Neural cell (in vitro differentiated cells): Measurements from ENCODE around the gene ALG6. TPM values are rescaled to one million over a fixed set of nuclear protein-coding genes. Genes with fewer than 3 reads are reported as not detected.

ENCODE experiments used
- H2AFZ ChIP-seq: fragments of 200-600, 300-800 bp; sonication (generic), shearing (Covaris generic); 2 replicates; pipeline ENCODE4 v1.6.0; 2014; ENCODE audit warnings: low read depth, mild to moderate bottlenecking, antibody characterized with exemption, low read length, moderate library complexity
- H3F3A ChIP-seq: fragments of 200-600 bp; shearing (Covaris generic); 2 replicates; pipeline ENCODE4 v1.6.1; 2016; ENCODE audit warnings: mild to moderate bottlenecking, moderate library complexity, mixed read lengths, antibody characterized with exemption, low read length; ENCODE audit not compliant: insufficient read depth, poor library complexity, severe bottlenecking
- H3K27ac ChIP-seq: fragments of 200-600, 300-800 bp; sonication (generic), shearing (Covaris generic); 2 replicates; pipeline ENCODE4 v1.5.1; 2014; ENCODE audit warnings: mild to moderate bottlenecking, low read length, moderate library complexity
- H3K27me3 ChIP-seq: fragments of 300-800, 200-600 bp; sonication (generic), shearing (Covaris generic); 2 replicates; pipeline ENCODE4 v1.6.0; 2014; ENCODE audit warnings: mild to moderate bottlenecking, low read depth, low read length, moderate library complexity; ENCODE audit not compliant: insufficient read depth
- H3K36me3 ChIP-seq: fragments of 300-800, 200-600 bp; sonication (generic), shearing (Covaris generic); 2 replicates; pipeline ENCODE4 v1.5.1; 2014; ENCODE audit warnings: mild to moderate bottlenecking, antibody characterized with exemption, low read length, moderate library complexity; ENCODE audit not compliant: insufficient read depth
- H3K4me2 ChIP-seq: fragments of 300-800, 200-600 bp; sonication (generic), shearing (Covaris generic); 2 replicates; pipeline ENCODE4 v1.6.0; 2014; ENCODE audit warnings: mild to moderate bottlenecking, low read length
- H3K4me3 ChIP-seq: fragments of 300-800, 200-600 bp; sonication (generic), shearing (Covaris generic); 2 replicates; pipeline ENCODE4 v1.5.1; 2014; ENCODE audit warnings: mild to moderate bottlenecking, low read length, moderate library complexity
- H3K79me2 ChIP-seq: fragments of 200-600 bp; shearing (Covaris generic); replicated peaks from 2 replicates; pipeline ENCODE4 v1.6.0; 2014; ENCODE audit warnings: mild to moderate bottlenecking, low read length, moderate library complexity; ENCODE audit not compliant: insufficient read depth
- H3K9ac ChIP-seq: fragments of 300-800, 200-600 bp; sonication (generic), shearing (Covaris generic); 2 replicates; pipeline ENCODE4 v1.6.1; 2016; ENCODE audit warnings: mild to moderate bottlenecking, low read length, mixed read lengths
- H3K9me2 ChIP-seq: fragments of 200-600 bp; shearing (Covaris generic); 2 replicates; pipeline ENCODE4 v1.6.1; 2016; ENCODE audit warnings: mild to moderate bottlenecking, low read length, mixed read lengths; ENCODE audit not compliant: insufficient read depth
- H3K9me3 ChIP-seq: fragments of 200-600, 300-800 bp; sonication (generic), shearing (Covaris generic); 2 replicates; pipeline ENCODE4 v1.6.1; 2016; ENCODE audit warnings: mild to moderate bottlenecking, mixed run types, low read length, moderate library complexity, mixed read lengths
- H4K20me1 ChIP-seq: fragments of 200-600 bp; shearing (Covaris generic); 2 replicates; pipeline ENCODE4 v1.6.1; 2016; ENCODE audit warnings: mild to moderate bottlenecking, mixed run types; ENCODE audit not compliant: insufficient read depth
- EP300 ChIP-seq: fragments of 450-650 bp; conservative IDR thresholded peaks from 2 replicates; pipeline ENCODE4 v1.6.1; 2014; ENCODE audit warnings: antibody characterized with exemption, mild to moderate bottlenecking, moderate library complexity; ENCODE audit not compliant: poor library complexity, severe bottlenecking
- EZH2 ChIP-seq: fragments of 200-600, 300-800 bp; shearing (Covaris generic), sonication (generic); IDR thresholded peaks from 2 replicates; pipeline ENCODE4 v1.6.1; 2014; ENCODE audit warnings: antibody characterized with exemption, low read length, borderline replicate concordance, mild to moderate bottlenecking; ENCODE audit not compliant: insufficient read depth, poor library complexity, severe bottlenecking
- MXI1 ChIP-seq: fragments of 450-650 bp; conservative IDR thresholded peaks from 2 replicates; pipeline ENCODE4 v1.6.1; 2014; ENCODE audit warnings: antibody characterized with exemption, mild to moderate bottlenecking; ENCODE audit not compliant: poor library complexity, severe bottlenecking
- POLR2AphosphoS5 ChIP-seq: IDR thresholded peaks from 2 replicates; pipeline ENCODE4 v1.6.1; 2012
- RAD21 ChIP-seq: fragments of 450-650 bp; conservative IDR thresholded peaks from 2 replicates; pipeline ENCODE4 v1.6.1; 2014; ENCODE audit warnings: antibody characterized with exemption, mild to moderate bottlenecking, moderate library complexity
- SMC3 ChIP-seq: fragments of 450-650 bp; conservative IDR thresholded peaks from 2 replicates; pipeline ENCODE4 v1.6.1; 2014; ENCODE audit warnings: antibody characterized with exemption, mild to moderate bottlenecking, moderate library complexity; ENCODE audit not compliant: poor library complexity
- TAF1 ChIP-seq: IDR thresholded peaks from 2 replicates; pipeline ENCODE4 v1.6.1; 2012; ENCODE audit warnings: low read depth
- polyA plus RNA-seq: library from polyadenylated mRNA; depleted of rRNA; stranded (reverse); fragments of >200 nt; gene quantifications from 2 replicates; pipeline ENCODE4 v1.2.3, GENCODE V29; 2014
- TF ChIP-seq, protein P1 (sequence below): IDR thresholded peaks from 2 replicates; pipeline ENCODE4 v1.6.1; 2012; ENCODE audit warnings: borderline replicate concordance
- TF ChIP-seq, protein P2 (sequence below): fragments of 450-650 bp; IDR thresholded peaks from 2 replicates; pipeline ENCODE4 v1.5.1; 2014; ENCODE audit warnings: antibody characterized with exemption, mild to moderate bottlenecking, moderate library complexity; ENCODE audit not compliant: poor library complexity, severe bottlenecking

Gene ALG6
- polyA plus RNA-seq, 1 donor from 2014 or later = 46.8 TPM

DNA sequence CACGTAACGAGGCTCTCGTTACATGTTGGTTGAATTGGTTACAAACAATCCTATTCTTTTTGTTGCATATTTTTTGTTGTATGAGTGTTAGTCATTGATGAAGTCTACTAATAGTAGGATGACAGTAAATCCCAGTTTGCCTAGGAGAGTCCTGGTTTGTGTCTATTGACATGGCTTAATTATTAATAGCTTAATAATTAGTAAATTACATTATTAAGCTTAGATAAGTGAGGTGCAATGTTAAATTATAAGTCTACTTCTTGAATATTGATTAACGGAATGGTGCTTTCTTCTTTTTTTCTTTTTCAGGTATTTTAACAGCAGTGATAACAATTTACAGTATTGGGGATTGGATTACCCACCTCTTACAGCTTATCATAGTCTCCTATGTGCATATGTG lies 34.5 kb downstream of the ALG6 start:
- no peak overlapping the region for H3K9ac ChIP-seq
- H2AFZ ChIP-seq = no peak overlapping the region
- no peaks in the 10 kb centered on the region for H3K79me2 ChIP-seq
- H4K20me1 ChIP-seq = no peaks in the 10 kb centered on the region
- H3K4me2 ChIP-seq = no peak overlapping the region
- no peaks in the 10 kb centered on the region for H3K27me3 ChIP-seq
- no peaks in the 10 kb centered on the region for H3F3A ChIP-seq
- H3K4me3 ChIP-seq = no peak overlapping the region
- TF ChIP-seq, protein P1, sequence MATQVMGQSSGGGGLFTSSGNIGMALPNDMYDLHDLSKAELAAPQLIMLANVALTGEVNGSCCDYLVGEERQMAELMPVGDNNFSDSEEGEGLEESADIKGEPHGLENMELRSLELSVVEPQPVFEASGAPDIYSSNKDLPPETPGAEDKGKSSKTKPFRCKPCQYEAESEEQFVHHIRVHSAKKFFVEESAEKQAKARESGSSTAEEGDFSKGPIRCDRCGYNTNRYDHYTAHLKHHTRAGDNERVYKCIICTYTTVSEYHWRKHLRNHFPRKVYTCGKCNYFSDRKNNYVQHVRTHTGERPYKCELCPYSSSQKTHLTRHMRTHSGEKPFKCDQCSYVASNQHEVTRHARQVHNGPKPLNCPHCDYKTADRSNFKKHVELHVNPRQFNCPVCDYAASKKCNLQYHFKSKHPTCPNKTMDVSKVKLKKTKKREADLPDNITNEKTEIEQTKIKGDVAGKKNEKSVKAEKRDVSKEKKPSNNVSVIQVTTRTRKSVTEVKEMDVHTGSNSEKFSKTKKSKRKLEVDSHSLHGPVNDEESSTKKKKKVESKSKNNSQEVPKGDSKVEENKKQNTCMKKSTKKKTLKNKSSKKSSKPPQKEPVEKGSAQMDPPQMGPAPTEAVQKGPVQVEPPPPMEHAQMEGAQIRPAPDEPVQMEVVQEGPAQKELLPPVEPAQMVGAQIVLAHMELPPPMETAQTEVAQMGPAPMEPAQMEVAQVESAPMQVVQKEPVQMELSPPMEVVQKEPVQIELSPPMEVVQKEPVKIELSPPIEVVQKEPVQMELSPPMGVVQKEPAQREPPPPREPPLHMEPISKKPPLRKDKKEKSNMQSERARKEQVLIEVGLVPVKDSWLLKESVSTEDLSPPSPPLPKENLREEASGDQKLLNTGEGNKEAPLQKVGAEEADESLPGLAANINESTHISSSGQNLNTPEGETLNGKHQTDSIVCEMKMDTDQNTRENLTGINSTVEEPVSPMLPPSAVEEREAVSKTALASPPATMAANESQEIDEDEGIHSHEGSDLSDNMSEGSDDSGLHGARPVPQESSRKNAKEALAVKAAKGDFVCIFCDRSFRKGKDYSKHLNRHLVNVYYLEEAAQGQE = no peak
- TF ChIP-seq POLR2AphosphoS5 (no peak), EP300 (no peak), MXI1 (no peak), EZH2 (no peak), SMC3 (no peak), TAF1 (no peak), RAD21 (no peak)
- TF ChIP-seq, protein P2, sequence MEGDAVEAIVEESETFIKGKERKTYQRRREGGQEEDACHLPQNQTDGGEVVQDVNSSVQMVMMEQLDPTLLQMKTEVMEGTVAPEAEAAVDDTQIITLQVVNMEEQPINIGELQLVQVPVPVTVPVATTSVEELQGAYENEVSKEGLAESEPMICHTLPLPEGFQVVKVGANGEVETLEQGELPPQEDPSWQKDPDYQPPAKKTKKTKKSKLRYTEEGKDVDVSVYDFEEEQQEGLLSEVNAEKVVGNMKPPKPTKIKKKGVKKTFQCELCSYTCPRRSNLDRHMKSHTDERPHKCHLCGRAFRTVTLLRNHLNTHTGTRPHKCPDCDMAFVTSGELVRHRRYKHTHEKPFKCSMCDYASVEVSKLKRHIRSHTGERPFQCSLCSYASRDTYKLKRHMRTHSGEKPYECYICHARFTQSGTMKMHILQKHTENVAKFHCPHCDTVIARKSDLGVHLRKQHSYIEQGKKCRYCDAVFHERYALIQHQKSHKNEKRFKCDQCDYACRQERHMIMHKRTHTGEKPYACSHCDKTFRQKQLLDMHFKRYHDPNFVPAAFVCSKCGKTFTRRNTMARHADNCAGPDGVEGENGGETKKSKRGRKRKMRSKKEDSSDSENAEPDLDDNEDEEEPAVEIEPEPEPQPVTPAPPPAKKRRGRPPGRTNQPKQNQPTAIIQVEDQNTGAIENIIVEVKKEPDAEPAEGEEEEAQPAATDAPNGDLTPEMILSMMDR = no peak
- H3K9me3 ChIP-seq = no peaks in the 10 kb centered on the region
- no peaks in the 10 kb centered on the region for H3K9me2 ChIP-seq
- H3K36me3 ChIP-seq = peaks cover 4% of the 10 kb centered on the region
- H3K27ac ChIP-seq = no peak overlapping the region

DNA sequence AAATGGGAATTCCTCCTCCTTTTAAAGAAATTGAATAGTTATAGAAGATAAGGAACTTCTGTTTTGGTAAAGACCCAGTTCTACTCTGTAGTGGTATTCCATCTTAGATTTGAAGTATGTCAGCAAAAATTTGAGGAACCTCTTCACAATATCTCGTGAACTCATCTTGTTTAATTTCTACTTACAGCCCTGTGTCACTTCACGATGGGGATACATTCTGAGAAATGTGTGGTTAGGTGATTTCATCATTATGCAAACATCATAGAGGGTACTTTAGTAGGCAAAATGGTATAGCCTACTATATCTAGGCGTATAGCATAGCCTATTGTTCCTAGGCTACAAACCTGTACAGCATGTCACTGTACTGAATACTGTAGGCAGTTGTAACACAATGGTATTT lies 36.0 kb downstream of the ALG6 start:
- TF ChIP-seq EZH2 = no peak
- TF ChIP-seq, protein P1 = no peak
- no peak for TF ChIP-seq RAD21
- TF ChIP-seq SMC3 = no peak
- TF ChIP-seq MXI1 = no peak
- TF ChIP-seq EP300 = no peak
- TF ChIP-seq, protein P2 = no peak
- H2AFZ ChIP-seq = no peak overlapping the region
- H3K9me3 ChIP-seq = no peaks in the 10 kb centered on the region
- no peak overlapping the region for H3K27ac ChIP-seq
- no peaks in the 10 kb centered on the region for H3K9me2 ChIP-seq
- no peaks in the 10 kb centered on the region for H3K79me2 ChIP-seq
- H3K4me2 ChIP-seq = no peak overlapping the region
- H3K27me3 ChIP-seq = no peaks in the 10 kb centered on the region
- H3K36me3 ChIP-seq = peaks cover 4% of the 10 kb centered on the region
- no peaks in the 10 kb centered on the region for H4K20me1 ChIP-seq
- no peak overlapping the region for H3K4me3 ChIP-seq
- H3K9ac ChIP-seq = no peak overlapping the region
- no peaks in the 10 kb centered on the region for H3F3A ChIP-seq
